Loucy (cell line): Measurements from ENCODE around the gene MMP28.

Source experiments
- CTCF ChIP-seq: fragments of 200-600 bp; sonication (generic); conservative IDR thresholded peaks from 2 replicates; pipeline ENCODE4 v1.5.1; 2014; ENCODE audit warnings: mild to moderate bottlenecking, antibody characterized with exemption, low read length
- EZH2phosphoT487 ChIP-seq: fragments of 200-600 bp; IDR thresholded peaks from 2 replicates; pipeline ENCODE4 v1.6.1; 2018; ENCODE audit warnings: antibody characterized with exemption, mild to moderate bottlenecking, moderate library complexity, borderline replicate concordance

- no peak for TF ChIP-seq CTCF
- no peak for TF ChIP-seq EZH2phosphoT487
Measured at GRCh38 chr17:35808240-35808961, 13.0 kb upstream of the MMP28 start.
